HG03378 (cell line): ENCODE measurements around the gene LAMC2.

Experiments used
- ATAC-seq: cut with Tn5 transposase; IDR thresholded peaks from one replicate; pipeline ENCODE4 v1.9.1; 2021; ENCODE audit warnings: mild to moderate bottlenecking, moderate library complexity; ENCODE audit not compliant: unreplicated experiment

LAMC2 gene

DNA sequence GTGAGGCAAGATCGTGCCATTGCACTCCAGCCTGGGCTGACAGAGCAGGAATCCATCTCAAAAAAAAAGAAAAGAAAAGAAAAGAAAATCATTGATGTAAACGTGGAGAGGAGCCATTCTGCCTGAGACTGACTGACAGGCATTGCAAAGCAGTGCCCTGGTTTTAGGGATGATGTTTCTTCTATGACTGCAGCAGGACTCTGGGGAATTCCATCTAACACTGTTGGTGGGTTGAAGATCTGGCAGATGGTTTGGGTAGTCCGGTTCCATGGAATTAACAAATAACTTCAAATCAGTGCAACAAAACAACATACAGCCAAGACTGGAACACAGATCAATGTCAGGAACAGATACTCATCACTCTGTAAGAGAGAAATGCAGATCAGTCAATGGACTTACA is 17.8 kb upstream of the LAMC2 start:
- no peak for ATAC-seq

DNA sequence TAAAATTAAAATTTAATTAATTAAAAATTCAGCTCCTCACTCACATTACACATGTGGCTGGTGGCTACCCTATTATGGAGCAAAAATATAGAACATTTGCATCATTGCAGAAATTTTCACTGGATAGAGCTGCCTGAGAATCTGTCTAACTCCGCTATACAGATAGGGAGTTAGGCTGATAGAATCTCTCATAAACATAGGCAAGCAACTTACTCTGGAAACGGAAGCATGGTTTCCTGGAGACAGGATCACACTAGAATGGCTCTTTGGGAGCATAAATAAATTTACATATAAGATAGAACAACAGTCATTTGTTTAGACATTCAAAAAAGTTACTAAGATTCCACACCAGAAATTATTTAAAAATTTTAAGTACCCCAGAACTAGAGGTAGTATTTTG is 12.2 kb upstream of the LAMC2 start:
- ATAC-seq, result no peak

DNA sequence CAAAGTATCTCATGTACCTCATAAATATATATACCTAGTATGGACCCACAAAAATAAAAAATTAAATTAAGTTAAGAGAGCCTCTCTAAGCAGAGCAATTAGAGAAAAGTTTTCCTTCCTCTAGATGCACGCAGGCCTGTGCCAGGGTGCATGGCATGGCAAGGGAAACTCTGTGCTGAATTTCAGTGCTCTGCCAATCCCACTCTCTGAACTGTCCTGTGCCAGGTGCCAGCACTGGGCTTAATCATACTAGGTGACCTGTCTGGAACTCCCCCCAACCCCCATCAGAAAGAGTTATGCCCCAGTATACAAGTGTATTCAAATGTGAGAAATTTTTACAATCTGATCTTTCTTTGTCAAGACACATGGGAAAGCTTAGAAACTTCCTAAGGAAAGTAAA is 10.4 kb upstream of the LAMC2 start:
- no peak for ATAC-seq

DNA sequence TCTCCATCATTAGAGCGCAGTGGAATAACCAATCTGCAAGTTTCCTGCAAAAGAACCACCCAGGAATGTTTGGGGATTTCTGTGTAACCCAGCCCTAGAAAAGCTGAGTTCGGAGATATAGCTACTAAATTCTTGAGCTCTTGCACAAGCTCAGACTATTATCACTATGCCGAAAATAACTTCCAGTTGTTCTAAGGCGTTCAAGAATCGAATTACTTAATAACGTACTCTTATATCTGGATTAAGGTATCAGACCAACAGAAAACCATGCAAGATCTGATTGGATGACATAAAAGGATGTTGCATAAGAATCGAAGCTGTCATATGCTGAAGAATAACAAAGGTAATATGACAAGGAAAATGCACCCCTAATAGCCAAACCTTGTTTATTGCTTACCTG is 7.5 kb upstream of the LAMC2 start:
- ATAC-seq, result no peak

DNA sequence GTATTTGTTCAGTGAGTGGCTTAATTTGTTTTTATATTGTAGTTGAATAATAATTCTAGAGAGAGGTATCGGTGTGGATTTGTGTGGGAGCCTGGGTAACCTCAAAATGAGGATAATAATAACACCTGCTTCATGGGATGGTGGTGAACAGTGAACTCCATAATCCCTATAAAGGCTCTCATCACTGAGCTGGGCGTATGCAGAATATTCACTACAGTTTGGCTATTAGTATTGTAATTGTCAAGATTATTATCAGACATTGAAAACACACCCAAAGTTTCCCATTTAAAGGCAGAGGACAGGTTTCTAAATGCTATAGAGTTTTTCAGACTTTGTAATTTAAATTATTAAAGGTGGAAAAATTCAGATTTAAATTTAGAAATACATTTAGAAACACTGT is 7.0 kb upstream of the LAMC2 start:
- ATAC-seq, result no peak

DNA sequence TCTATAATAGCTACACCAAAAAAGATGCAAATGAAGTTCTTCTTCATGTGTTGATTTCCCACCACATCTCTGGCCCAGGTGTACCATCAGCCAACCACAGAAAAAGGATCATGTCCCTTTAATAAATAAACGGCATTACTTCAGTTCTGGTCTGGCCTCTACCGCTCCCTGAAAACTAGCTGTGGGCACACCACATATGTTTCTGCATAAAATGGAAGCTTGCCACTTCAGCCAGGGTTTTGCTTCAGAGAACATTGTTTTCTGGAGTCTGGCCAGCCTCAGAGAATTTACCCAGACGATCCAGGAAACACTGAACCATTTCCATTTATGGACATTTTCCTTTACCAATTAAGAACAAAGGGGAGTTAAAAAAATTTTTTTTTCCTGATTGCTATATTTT is 5.8 kb upstream of the LAMC2 start:
- ATAC-seq, result no peak

DNA sequence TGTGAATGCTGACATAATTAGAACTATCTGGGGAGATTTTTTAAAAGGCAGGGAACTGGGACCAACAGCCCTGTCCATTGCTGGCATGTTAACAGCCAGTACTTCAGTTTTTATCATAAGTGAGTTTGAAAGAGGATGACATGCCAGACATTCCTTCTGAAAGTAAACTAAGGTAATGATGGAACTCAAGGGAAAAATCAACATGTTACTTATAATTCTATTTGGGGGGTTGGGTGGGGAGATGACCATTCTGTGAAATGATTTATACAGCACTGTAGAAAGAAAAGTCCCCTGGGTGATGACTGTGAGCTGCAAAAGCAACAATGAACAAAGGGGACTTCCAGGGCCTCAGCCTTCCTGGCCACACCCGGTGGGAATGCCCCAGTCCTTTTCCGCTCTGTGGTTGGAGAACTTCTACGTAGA is 5.4 kb upstream of the LAMC2 start:
- ATAC-seq, result peak; percentile 73

DNA sequence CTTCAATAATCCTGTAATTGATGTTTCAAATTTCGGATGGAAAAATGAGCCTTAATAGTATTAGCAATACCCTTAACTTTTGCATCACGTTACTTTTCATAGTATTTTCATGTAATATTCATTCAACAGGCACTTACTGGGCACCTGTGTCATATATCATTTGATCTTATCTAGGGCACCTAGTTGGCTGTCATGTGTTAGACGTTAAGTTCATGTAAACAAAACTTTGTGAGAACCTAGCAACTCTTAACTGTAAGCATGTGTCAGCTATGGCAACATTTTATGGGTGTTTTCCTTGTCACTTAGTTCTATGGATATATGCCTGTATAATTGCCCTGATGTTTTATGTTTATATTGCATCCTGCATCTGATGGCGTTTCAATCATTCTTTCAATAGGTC is 777 bp downstream of the LAMC2 start:
- no peak for ATAC-seq

DNA sequence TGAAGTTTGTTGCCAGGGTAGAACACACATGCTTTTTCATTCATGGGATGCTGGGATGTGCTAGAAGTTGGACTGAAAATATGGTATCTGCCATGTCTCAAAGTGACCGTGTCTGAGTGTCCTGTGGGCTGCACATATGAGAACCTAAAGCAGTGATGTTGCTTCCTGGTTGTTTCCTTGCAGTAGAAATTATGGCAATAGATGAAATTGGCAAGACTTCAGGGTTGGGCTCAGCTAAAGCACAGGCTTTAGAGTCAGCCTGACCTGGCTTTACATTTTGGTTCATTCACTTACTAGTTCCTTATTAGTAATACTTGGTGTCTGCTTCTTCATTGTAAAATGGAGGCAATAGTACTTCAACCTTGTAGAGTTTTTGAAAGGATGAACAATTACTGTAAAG is 2.2 kb downstream of the LAMC2 start:
- ATAC-seq, result no peak

DNA sequence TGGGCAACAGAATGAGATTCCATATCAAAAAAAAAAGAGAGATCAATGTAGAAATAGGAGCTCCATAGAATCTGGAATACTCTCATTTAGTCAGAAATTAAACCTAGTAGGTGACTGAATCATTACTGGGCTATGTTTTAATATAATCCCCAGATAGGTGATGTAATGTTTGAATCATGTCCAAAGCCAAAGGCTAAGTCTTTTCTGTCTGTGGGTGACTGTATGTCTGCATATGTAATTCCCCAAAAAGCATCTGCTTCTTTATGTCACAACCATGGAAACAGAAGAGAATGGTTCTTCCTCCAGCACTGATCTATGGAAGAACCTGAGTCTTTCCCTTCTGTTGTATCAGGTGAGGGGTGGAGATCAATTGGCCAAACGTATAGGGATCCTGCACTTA is 5.8 kb downstream of the LAMC2 start:
- ATAC-seq, result no peak

DNA sequence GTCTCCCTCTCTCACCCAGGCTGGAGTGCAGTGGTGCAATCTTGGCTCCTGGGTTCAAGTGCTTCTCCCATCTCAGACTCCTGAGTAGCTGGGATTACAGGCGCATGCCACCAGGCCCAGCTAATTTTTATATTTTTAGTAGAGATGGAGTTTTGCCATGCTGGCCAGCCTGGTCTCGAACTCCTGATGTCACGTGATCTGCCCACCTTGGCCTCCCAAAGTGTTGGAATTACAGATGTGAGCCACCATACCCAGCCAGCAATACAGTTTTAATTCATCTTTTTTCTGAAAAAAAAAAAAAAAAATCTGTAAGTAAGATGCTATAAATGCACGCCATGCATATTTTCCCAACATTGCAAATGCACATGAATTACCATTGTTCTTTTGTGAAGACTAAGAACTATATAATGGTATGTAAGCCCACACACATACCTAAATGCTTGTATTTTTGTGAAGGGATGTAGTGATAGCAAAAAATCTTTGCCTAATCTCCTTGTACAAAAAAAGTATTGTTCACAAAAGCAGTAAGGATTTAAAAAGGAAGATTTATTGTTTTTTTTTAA is 8.0 kb downstream of the LAMC2 start:
- ATAC-seq, result no peak

DNA sequence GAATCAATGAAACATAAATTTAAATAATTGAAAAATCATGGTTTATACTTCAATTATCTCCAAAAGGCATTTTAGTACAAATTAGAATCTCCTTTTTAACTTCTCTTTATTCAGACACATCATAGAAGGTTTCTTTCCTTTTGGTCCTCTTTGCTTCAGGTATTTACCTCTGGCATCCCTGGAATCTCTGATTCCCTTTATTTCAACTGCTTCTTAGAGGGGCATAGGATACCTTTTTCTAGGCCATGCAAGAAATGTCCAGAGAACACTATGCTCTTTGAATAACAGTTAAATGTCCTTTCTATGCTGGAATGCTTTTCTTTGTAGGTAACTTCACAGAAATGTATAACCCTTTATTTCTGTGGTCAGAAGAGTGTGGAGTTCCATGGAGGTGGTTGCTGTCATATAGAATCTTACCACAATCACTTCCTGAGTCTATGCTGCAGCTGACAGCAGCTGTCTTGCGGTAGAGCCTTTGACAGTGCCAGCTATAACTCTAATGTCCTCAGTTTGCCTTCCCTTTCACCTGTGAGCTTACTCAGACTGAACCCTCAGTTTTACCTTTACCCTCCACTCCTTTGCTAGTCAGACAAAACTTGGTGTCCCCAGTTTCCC is 8.6 kb downstream of the LAMC2 start:
- ATAC-seq, result peak; percentile 97

DNA sequence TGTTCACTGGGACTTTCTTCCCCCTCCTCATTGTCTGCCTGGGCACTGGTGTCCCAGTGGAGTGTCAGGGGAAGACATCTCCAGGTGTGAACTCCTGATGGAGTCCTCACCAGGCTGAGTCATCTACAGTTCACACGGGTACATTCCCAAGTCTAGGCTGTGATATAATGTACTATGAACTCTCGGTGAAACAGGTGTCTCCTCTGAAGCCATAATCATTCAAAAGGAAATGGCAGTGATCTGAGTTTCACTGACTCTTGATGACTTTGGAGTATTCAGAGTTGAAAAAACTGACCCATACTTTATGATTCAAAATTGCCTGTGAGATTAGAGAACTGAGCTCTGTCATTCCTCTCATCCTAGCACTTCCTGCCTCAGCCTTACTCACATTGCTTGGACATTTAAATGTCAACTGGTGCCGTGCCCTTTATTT is 9.1 kb downstream of the LAMC2 start:
- peak; percentile 35 for ATAC-seq

DNA sequence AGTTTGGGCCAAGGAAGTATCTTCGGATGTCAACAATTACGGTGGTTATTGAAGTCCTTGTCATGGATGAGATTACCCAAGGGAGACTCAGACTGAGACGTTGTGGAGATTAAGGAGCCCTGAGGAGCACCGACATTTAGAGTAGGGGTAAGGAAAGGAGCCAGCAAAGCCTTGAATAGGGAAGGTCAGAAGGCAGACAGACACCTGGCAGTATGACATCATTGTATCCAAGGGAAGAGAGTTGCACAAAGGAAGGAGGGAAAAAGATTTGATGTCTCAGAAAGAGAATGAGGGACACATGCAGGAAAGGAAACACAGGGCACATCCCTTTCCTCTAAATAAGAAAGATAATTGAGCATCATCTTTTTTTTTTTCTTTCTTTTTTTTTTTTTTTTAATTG is 11.7 kb downstream of the LAMC2 start:
- ATAC-seq, result no peak

DNA sequence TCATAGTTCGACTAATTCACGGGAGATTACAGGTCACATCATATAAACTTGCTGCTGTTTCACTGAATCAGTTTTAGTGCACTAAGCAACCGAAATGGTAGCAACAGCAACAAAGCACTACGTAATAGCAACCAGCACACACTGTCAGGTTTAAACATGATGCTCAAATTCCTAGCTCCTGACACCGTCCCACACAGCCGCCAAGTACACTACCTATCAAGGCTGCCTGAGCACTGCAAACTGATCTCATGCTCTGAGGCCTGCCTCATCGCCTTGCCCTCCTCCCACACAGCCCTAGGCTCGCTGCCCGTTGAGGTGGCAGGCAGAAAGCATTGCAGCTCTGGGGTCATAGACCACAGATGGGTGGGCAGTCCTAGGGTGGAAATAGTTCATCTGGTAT is 12.4 kb downstream of the LAMC2 start:
- no peak for ATAC-seq

DNA sequence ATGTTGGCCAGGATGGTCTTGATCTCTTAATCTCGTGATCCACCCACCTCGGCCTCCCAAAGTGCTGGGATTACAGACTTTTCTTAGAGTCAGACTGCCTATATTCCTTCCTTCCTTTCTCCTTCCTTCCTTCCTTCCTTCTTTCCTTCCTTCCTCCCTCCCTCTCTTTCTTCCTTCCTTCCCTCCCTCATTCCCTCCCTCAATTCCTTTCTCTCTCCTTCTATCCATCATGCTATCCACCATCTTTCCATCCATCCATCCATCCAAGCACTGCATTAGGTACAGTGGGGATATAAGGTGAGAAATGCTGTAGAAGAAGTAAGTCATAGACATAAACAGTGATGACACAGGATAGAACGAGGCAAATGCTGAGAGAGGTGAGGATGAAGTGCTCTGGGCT is 13.2 kb downstream of the LAMC2 start:
- ATAC-seq, result no peak

DNA sequence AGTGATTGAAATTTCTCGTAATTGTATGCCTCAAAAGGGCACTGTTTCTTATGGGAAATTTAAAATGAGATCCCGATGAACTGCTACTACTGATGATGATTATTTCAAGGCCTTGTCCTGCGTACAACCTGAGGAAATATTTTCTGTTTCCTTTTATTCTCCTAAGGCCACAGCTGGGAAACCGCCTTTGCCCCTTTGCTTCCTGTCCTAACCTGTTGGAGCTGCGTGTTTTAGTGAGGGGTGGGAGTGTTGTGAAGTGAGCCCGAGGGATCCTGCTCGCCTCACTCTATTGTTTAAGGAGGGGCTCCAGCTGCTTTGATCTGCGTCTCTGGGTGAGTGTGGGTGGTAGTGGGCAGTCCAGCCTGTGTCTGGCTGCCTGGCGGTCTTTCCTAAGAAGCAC is 14.4 kb downstream of the LAMC2 start:
- ATAC-seq, result no peak

DNA sequence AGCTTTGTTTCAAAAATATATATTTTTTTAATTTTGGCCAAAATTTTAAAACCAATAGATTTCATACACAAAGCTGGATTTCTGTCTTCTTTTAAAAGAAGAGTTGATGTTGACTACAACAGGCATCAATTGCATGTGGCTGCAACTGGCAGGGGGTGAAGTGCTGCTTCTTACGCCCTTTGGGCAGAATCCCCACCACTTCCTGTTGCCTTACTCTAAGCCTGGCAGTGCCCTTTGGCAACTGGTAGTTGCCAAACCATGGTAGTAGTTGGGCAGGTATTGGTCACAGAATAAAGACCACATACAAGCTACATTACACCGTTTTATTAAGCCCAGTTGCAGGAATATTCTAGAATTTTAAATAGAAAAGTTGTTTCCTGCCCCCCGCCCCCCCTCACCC is 17.0 kb downstream of the LAMC2 start:
- no peak for ATAC-seq

DNA sequence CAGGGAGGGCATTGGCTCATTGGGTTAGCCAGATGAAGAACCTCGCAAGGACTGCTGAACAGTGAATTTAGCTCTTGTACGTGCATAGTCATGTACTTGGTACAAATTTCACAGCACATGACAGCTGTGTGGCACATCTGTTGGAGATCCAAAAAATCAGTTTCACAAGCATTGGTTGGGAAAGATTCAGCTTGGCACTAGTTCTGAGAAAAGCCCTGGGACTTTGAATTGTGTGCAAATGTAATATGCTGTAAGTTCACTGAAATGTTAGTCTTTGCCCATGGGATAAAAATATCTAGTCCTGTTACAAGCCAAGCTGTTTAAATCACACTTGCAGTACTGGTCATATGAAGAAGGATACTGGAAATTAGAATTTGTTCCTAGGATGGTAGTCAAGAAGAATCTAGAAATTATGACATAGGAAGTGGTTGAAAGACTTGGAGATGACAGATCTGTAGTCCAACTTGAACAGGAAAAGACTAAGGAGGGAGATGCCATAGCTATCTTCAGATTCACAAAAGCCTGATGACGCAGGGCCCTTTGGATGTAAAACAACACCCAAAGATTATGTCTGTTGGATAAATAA is 19.2 kb downstream of the LAMC2 start:
- ATAC-seq, result no peak

DNA sequence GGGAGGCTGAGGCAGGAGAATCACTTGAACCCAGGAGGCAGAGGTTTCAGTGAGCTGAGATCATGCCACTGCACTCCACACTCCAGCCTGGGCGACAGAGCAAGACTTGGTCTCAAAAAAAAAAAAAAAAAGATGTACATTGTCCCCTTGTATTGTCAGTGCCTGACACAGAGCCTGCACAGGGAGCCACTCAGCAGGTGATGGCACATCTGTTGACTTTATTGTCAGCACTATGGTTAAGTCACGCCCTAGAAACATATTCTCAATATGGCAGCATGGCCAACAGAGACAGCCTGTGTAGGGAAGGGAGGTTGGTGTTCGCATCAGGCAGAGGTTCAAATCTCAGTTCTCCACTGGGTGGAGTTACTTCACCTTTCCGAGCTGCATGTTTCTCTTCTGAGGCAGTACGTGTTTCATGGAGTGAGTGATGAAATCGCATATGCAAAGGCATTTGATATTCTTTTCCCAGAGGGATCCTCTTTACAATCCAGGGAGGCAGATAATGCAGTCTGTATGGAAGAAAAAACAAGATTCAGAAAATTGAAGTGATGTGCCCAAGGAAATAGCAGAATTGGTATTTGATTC is 20.6 kb downstream of the LAMC2 start:
- ATAC-seq, result no peak

DNA sequence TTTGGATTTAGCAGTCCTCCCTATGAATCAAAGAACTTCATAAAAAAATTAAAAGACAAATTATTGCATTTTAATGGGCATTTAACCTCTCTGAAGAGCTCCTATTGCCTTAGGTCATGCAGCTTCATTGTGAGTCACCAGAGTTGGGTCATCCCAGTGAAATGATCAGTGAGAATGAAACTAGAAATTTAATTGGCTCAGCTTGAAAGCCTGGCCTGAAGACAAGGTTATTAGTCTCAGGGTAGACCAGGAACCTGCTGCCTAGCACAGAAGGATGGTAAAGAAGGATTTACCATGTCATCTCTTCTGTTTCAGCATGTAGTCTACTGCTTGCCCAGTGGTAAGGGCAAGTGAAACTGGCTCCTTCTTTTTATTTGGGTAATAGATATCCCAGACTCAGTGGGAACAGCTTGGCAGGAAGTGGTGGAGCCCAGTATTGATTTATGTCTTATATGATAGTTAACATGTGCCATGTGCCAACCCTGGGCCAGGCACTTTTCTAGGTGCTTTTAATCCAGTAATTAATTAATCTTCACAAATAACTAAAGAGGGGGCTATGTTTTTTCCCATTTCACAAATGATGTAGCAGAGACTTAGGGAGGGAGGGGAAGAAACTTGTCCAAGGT is 23.6 kb downstream of the LAMC2 start:
- no peak for ATAC-seq

DNA sequence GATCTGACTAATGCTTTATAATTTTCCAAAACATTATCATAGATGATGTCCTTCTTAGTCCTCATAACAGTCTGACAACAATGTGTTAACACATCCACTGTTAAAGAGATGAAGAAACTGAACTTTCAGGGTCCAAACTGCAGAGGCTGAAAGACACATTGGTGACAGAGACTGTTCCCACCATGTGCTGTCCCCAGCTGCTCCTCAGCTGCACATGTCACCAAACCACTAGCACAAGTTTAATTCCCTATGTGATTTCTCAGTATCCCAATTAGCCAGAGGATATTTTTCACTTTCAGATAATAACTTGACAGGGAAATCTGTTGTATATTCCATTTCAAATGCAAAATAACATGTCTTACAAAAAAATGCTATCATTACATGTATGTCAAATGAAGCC is 24.6 kb downstream of the LAMC2 start:
- ATAC-seq, result no peak
